Hair follicular keratinocyte (primary cell): Measurements from ENCODE around the gene DOP1A. TPM values are rescaled to one million over a fixed set of nuclear protein-coding genes. Genes with fewer than 3 reads are reported as not detected.

Experiments
- total RNA-seq: library from RNA; depleted of rRNA; stranded (reverse); fragments of >200 nt; gene quantifications from 2 replicates; pipeline ENCODE4 v1.2.3, GENCODE V29; 2015

The DOP1A gene, protein sequence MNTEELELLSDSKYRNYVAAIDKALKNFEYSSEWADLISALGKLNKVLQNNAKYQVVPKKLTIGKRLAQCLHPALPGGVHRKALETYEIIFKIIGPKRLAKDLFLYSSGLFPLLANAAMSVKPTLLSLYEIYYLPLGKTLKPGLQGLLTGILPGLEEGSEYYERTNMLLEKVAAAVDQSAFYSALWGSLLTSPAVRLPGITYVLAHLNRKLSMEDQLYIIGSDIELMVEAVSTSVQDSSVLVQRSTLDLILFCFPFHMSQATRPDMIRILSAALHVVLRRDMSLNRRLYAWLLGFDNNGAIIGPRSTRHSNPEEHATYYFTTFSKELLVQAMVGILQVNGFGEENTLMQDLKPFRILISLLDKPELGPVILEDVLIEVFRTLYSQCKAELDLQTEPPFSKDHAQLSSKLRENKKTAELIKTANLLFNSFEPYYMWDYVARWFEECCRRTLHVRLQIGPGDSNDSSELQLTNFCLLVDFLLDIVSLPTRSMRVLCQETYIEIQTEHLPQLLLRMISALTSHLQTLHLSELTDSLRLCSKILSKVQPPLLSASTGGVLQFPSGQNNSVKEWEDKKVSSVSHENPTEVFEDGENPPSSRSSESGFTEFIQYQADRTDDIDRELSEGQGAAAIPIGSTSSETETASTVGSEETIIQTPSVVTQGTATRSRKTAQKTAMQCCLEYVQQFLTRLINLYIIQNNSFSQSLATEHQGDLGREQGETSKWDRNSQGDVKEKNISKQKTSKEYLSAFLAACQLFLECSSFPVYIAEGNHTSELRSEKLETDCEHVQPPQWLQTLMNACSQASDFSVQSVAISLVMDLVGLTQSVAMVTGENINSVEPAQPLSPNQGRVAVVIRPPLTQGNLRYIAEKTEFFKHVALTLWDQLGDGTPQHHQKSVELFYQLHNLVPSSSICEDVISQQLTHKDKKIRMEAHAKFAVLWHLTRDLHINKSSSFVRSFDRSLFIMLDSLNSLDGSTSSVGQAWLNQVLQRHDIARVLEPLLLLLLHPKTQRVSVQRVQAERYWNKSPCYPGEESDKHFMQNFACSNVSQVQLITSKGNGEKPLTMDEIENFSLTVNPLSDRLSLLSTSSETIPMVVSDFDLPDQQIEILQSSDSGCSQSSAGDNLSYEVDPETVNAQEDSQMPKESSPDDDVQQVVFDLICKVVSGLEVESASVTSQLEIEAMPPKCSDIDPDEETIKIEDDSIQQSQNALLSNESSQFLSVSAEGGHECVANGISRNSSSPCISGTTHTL (N-terminal part only)
- total RNA-seq = 6.6 and 10.4 TPM in 2 replicates

DNA sequence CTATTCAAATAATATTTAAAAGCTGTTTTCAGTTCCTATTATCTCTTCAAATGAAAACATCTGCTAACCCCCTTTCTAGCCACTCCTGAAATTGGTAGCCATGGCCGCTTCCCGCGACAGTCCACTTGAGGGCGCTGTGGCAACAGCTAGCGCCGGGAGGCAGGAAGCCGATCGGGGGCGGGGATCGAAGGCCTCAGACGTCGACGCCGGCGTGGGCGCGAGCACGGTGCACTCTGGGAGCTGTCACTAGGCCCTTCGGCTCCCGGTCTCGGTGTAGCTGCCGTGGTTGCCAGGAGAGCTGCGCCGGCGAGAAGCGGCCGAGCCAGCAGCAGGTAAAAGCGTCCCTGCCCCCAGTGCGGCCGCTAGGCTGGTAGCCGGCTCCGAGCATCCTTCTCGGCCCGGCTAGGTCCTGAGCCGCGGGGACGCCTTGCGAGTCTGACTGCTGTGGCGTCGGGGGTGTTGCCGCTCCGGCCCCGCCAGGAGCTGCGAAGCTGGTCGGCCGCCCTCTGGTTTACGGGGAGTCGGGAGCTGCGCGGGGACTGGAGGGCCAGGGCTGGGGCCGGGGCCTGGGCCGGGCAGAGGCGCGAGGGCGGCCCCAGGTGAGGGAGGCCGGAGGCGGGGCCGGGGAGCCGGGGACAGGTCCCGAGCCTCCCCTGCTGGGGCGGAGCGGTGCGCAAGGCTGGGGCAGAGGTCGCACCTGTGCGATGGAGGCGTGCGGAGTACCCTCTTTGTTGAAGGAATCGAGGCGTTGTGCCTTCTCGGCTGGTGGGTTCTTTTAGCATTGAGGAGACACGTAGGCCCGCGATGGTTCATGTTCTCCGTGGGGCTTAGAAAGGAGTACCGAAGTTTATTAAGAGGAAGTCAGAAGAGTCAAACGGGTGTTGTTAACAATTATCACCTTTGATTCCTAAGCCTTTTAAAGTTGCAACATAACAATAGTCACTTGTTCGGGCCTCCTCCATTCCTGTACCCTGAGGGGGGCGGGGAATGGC lies at the start of gene DOP1A:
TSS of gene DOP1A (plus strand) at position 224 of the 992 bp plus-strand sequence. CDS start 29,307 bp downstream, outside the sequence.

DNA sequence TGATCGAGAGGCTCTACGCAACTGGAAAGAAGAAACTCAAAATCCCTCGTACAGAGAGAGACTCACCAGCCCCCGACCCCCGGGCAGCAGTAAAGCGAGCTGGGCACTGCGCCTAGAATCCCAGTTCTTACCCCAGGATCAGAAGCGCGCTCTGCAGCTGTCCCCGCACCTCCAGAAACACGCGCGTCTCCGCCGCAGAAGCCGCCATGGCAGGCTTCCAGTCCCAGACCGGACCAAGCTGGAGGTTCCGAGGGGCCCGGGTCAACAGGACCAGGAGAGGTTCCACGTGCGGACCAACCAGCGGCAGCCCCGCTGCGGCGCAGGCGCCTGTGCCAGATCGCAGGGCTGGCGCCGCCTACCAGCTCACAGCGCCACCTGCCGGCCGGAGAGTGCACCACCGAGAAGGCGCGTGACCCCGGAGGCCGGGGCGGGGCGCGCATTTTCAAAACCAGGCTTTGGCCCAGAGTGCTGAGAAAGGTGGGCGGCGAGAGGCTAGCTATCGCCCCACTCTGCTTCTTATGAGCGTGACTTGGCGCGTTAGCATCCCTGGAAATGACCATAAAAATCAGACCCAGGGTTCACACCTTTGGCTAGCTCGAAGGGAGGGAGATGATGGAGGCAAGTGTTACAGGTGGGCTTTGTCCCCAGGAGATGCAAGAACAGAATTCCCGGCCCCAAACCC lies 1.8 kb upstream of the DOP1A start, which contains the start of gene UBE3D:
TSS of gene UBE3D (minus strand) at position 331 of the 682 bp plus-strand sequence. CDS start at position 208, 123 bp downstream.

DNA sequence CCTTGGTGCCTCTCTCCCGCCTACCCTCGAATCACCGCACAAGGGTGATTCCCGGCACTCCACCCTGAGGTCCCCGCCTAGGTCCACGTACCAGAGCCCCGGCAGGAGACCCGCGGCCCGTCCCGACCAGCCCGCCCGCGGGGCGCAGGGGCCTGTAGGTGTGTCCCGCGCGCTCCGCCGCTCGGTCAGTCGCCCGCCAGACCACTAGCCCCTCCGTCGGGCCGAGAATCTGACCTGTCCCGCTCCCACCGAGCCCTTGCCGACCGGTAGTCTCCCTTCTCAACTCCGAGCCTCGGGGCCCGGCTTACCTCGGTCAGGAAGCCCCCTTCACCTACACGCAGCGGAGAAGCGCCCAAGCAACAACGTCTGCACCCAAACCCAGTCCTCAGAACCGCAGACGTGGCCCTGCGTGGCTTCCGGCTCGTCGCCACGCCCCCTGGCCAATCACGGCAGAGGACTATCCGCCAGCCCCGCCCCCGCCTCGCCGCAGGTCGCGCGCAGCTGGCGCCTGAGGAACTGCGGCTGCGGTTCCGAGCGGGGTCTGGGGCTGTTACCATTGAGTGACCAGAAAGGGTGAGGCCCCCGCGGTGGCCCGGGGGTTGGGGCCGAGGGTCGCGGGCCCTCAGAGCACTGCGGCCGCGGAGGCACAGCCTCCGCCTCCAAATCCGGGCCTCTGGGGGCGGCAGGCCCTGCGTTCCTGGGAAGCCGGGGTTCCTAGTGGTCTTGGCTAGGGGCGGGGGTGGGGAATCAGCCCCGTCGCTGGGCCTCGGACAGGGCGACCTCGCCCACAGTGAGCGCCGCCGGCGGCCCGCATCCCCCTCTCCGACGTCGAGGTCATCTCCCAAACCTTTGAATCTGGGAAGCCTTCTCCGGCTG lies 125.6 kb downstream of the DOP1A start, which contains the start of the genes PGM3 and RWDD2A:
TSS of gene PGM3 (minus strand) at position 395 of the 876 bp plus-strand sequence. CDS start 2,253 bp downstream, outside the sequence.
TSS of gene RWDD2A (plus strand) at position 487 of the 876 bp plus-strand sequence. CDS start 1,095 bp downstream, outside the sequence.

Other genes with a start within 250 kb of the DOP1A start
- gene UBE3D, start 1.8 kb upstream of the DOP1A start, total RNA-seq = 3.4 and 5.5 TPM in 2 replicates
- 36.5 and 40.4 TPM in 2 replicates for gene PGM3, start 125.6 kb downstream of the DOP1A start, total RNA-seq
- 0.72 and 1.8 TPM in 2 replicates for gene RWDD2A, start 125.7 kb downstream of the DOP1A start, total RNA-seq